ENCODE data around the gene CSKMT. TPM values are rescaled to one million over a fixed set of nuclear protein-coding genes. Genes with fewer than 3 reads are reported as not detected.

Gene CSKMT
- total and polyA plus RNA-seq, 2 donors (not counting 1 experiment from before 2014, with no cell fraction given), result 39.0 to 57.3 TPM

DNA sequence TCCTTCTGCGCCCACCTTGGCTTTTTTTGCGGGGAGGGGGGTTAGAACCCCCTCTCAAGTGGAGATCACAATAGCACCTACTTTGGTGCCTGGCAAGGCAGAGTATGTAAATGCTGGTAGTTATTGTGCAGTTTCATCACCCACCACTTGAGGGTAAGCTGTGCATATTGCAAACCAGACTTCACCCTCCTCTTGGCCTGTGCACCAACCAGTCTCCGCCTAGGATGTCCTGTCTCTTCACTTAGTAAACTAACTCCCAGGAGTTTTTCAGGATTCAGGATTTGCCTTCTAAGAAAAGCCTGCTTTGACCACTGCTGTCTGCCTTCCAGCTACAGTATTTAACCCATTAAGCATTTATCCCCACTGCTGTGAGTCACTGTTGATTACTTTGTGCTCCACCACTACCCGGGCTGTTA, 15.7 kb downstream of the CSKMT start:
- peak; percentile 69 for DNase-seq

DNA sequence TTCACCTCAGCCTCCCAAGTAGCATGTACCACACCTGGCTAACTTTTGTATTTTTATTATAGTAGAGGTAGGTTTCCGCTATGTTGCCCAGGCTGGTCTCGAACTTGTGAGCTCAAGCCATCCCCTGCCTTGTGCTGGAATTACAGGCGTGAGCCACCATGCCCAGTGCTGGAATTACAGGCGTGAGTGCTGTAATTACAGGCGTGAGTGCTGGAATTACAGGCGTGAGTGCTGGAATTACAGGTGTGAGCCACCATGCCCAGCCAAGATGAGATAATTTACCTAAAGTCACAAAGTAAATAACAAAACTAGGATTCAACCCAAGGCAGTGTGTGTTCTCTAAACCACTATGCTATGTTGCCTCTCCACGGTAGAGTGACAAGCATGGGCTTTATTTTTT, 17.4 kb downstream of the CSKMT start:
- Histone ChIP-seq H2AFZ (ENCODE audit: insufficient read depth, low read depth, low read length, poor library complexity, severe bottlenecking) (no peak overlapping the region), H3K27ac (ENCODE audit: low read length in 2 of 2) (no peak overlapping the region), H3K9ac (ENCODE audit: low read length) (no peak overlapping the region), H3K4me3 (ENCODE audit: control extremely low read depth in 1 of 5, extremely low read depth in 1 of 5, insufficient read depth in 1 of 5, low read depth in 2 of 5, low read length in 4 of 5) (no peak overlapping the region), H3K4me2 (replicated peaks; ENCODE audit: low read depth, low read length, poor library complexity, severe bottlenecking) (no peak overlapping the region), H3K4me1 (ENCODE audit: control insufficient read depth in 2 of 2, insufficient read depth in 2 of 2, low read length in 2 of 2) (peaks cover 9 to 16% of the 10 kb centered on the region in 2 donors), H3K79me2 (ENCODE audit: control insufficient read depth, insufficient read depth, low read length) (peaks cover 21% of the 10 kb centered on the region), H4K20me1 (ENCODE audit: control insufficient read depth, insufficient read depth, low read length, poor library complexity, severe bottlenecking) (no peaks in the 10 kb centered on the region), H3K9me3 (ENCODE audit: control extremely low read depth in 1 of 3, control insufficient read depth in 2 of 3, insufficient read depth in 1 of 3, low read length in 2 of 3) (no peaks in the 10 kb centered on the region), H3K27me3 (replicated peaks in 1 of 4; ENCODE audit: control extremely low read depth in 1 of 4, control insufficient read depth in 3 of 4, insufficient read depth in 4 of 4, low read length in 3 of 4) (peaks cover 0 to 7% (median 3%) of the 10 kb centered on the region in 4 experiments), H3K36me3 (replicated peaks in 1 of 2; ENCODE audit: control extremely low read depth in 1 of 2, control insufficient read depth in 1 of 2, extremely low read depth in 1 of 2, insufficient read depth in 2 of 2, low read length in 1 of 2) (peaks cover 1 to 2% of the 10 kb centered on the region in 2 experiments)
- H3K27me3 Mint-ChIP-seq, result peaks cover 4% of the 10 kb centered on the region
- TF ChIP-seq, protein P1, sequence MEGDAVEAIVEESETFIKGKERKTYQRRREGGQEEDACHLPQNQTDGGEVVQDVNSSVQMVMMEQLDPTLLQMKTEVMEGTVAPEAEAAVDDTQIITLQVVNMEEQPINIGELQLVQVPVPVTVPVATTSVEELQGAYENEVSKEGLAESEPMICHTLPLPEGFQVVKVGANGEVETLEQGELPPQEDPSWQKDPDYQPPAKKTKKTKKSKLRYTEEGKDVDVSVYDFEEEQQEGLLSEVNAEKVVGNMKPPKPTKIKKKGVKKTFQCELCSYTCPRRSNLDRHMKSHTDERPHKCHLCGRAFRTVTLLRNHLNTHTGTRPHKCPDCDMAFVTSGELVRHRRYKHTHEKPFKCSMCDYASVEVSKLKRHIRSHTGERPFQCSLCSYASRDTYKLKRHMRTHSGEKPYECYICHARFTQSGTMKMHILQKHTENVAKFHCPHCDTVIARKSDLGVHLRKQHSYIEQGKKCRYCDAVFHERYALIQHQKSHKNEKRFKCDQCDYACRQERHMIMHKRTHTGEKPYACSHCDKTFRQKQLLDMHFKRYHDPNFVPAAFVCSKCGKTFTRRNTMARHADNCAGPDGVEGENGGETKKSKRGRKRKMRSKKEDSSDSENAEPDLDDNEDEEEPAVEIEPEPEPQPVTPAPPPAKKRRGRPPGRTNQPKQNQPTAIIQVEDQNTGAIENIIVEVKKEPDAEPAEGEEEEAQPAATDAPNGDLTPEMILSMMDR (IDR thresholded peaks at IDR 0.05), result no peak
- TF ChIP-seq EZH2 (IDR thresholded peaks at IDR 0.05; ENCODE audit: borderline replicate concordance, insufficient read depth, low read depth, low read length, poor library complexity, severe bottlenecking), result no peak
- no peak for DNase-seq
- H3K27ac Mint-ChIP-seq, result no peak overlapping the region
- peaks cover 22% of the 10 kb centered on the region for H3K4me1 Mint-ChIP-seq
- ATAC-seq (ENCODE audit: low read depth), result no peak
- ChIA-PET POLR2A (no interaction called here), CTCF (interaction anchor here (0.6 to 1.5 kb wide), 3 partner anchors 11 to 164 kb away, joined by 3 to 7 read pairs (median 3); no protein-coding TSS in a partner anchor)
- intact Hi-C loops (cut with micrococcal nuclease), result no loop called here
- H3K9me3 Mint-ChIP-seq (ENCODE audit: insufficient read depth), result no peaks in the 10 kb centered on the region
- H3K4me3 Mint-ChIP-seq, result no peak overlapping the region
- 100% methylated on average over 3 of the region's 7 CpGs for WGBS (ENCODE audit: insufficient coverage)

More for the DNA sequence above, 15.7 kb downstream of the CSKMT start:
- Histone ChIP-seq H3K4me2 (replicated peaks; ENCODE audit: low read depth, low read length, poor library complexity, severe bottlenecking) (no peak overlapping the region), H3K27me3 (replicated peaks in 1 of 4; ENCODE audit: control extremely low read depth in 1 of 4, control insufficient read depth in 3 of 4, insufficient read depth in 4 of 4, low read length in 3 of 4) (no peaks in the 10 kb centered on the region), H4K20me1 (ENCODE audit: control insufficient read depth, insufficient read depth, low read length, poor library complexity, severe bottlenecking) (no peaks in the 10 kb centered on the region), H3K9me3 (ENCODE audit: control extremely low read depth in 1 of 3, control insufficient read depth in 2 of 3, insufficient read depth in 1 of 3, low read length in 2 of 3) (no peaks in the 10 kb centered on the region), H3K9ac (ENCODE audit: low read length) (no peak overlapping the region), H3K79me2 (ENCODE audit: control insufficient read depth, insufficient read depth, low read length) (peaks cover 27% of the 10 kb centered on the region), H3K27ac (ENCODE audit: low read length in 2 of 2) (no peak overlapping the region), H3K4me3 (ENCODE audit: control extremely low read depth in 1 of 5, extremely low read depth in 1 of 5, insufficient read depth in 1 of 5, low read depth in 2 of 5, low read length in 4 of 5) (no peak overlapping the region), H3K4me1 (ENCODE audit: control insufficient read depth in 2 of 2, insufficient read depth in 2 of 2, low read length in 2 of 2) (peaks cover 9 to 20% of the 10 kb centered on the region in 2 donors), H2AFZ (ENCODE audit: insufficient read depth, low read depth, low read length, poor library complexity, severe bottlenecking) (peak overlapping the region; percentile 67), H3K36me3 (replicated peaks in 1 of 2; ENCODE audit: control extremely low read depth in 1 of 2, control insufficient read depth in 1 of 2, extremely low read depth in 1 of 2, insufficient read depth in 2 of 2, low read length in 1 of 2) (peaks cover 1 to 14% of the 10 kb centered on the region in 2 experiments)
- Mint-ChIP-seq H3K27me3 (no peaks in the 10 kb centered on the region), H3K4me3 (peak overlapping the region; percentile 62), H3K4me1 (peaks cover 30% of the 10 kb centered on the region), H3K9me3 (ENCODE audit: insufficient read depth) (no peaks in the 10 kb centered on the region), H3K27ac (peak overlapping the region; percentile 69)
- ChIA-PET CTCF (interaction anchor here (0.6 to 3.0 kb wide), 25 partner anchors 9 to 243 kb away, joined by 3 to 32 read pairs (median 5); partner anchors contain the start of genes C11orf98, CSKMT, INTS5 and LBHD1), POLR2A (interaction anchor here (0.5 to 3.2 kb wide), 13 partner anchors 9 to 1533 kb away, joined by 3 to 16 read pairs (median 3); partner anchors contain the start of genes C11orf98, CSKMT, UQCC3 and ZBTB3)
- TF ChIP-seq, protein P1 (IDR thresholded peaks at IDR 0.05), result peak; percentile 37
- no peak for TF ChIP-seq EZH2 (IDR thresholded peaks at IDR 0.05; ENCODE audit: borderline replicate concordance, insufficient read depth, low read depth, low read length, poor library complexity, severe bottlenecking)
- whole genome bisulfite sequencing (ENCODE audit: insufficient coverage), result 33% methylated on average over 1 of the region's 4 CpGs
- ATAC-seq (ENCODE audit: low read depth), result peak; percentile 71
- intact Hi-C loops (cut with micrococcal nuclease), result no loop called here
